OCI-LY3 (cell line): ENCODE measurements around the gene BMPR1B.

Experiments used
- CTCF ChIP-seq: fragments of 200-600, 300-600 bp; sonication (generic); IDR thresholded peaks from 2 replicates; pipeline ENCODE4 v1.5.1; 2014; ENCODE audit warnings: antibody characterized with exemption, low read length, low read depth
- EZH2phosphoT487 ChIP-seq: fragments of 200-600 bp; shearing (Covaris generic); IDR thresholded peaks from 2 replicates; pipeline ENCODE4 v1.6.1; 2018; ENCODE audit warnings: antibody characterized with exemption, mixed run types, low read depth

GRCh38 chr4:94714365-94715160, 43.2 kb upstream of the BMPR1B start:
- no peak for TF ChIP-seq CTCF
- TF ChIP-seq EZH2phosphoT487: no peak
